Neural crest cell (in vitro differentiated cells): Measurements from ENCODE around the gene WIZ. TPM values are rescaled to one million over a fixed set of nuclear protein-coding genes. Genes with fewer than 3 reads are reported as not detected.

Experiments
- DNase-seq: peaks from one replicate; pipeline ENCODE4 v3.0.0; 2021; ENCODE audit warnings: low read depth, mixed read lengths, low spot score
- H3K27ac Mint-ChIP-seq: one replicate; pipeline ENCODE4 v1.8.0; 2021; ENCODE audit warnings: mild to moderate bottlenecking, mixed read lengths; ENCODE audit not compliant: unreplicated experiment
- H3K27me3 Mint-ChIP-seq: 2 replicates; pipeline ENCODE4 v1.8.0; 2021; ENCODE audit warnings: low read depth, mild to moderate bottlenecking, mixed read lengths
- H3K36me3 Mint-ChIP-seq: 2 replicates; pipeline ENCODE4 v1.8.0; 2021; ENCODE audit warnings: low read depth, mild to moderate bottlenecking, mixed read lengths
- H3K4me1 Mint-ChIP-seq: 2 replicates; pipeline ENCODE4 v1.8.0; 2021; ENCODE audit warnings: mixed read lengths
- H3K4me3 Mint-ChIP-seq: one replicate; pipeline ENCODE4 v1.8.0; 2021; ENCODE audit warnings: mild to moderate bottlenecking, mixed read lengths
- H3K9me3 Mint-ChIP-seq: 2 replicates; pipeline ENCODE4 v1.8.0; 2021; ENCODE audit warnings: mixed read lengths
- total RNA-seq: library from RNA; stranded (reverse); gene quantifications from 2 replicates; pipeline ENCODE4 v1.2.1, GENCODE V29; 2021
- TF ChIP-seq, protein P1 (sequence below): fragments of 200-600 bp; sonication (generic); conservative IDR thresholded peaks from 2 replicates; pipeline ENCODE4 v1.5.0; 2021; ENCODE audit warnings: antibody characterized with exemption, mild to moderate bottlenecking

The WIZ gene
- total RNA-seq, 1 donor from 2014 or later: 77.1 TPM

DNA sequence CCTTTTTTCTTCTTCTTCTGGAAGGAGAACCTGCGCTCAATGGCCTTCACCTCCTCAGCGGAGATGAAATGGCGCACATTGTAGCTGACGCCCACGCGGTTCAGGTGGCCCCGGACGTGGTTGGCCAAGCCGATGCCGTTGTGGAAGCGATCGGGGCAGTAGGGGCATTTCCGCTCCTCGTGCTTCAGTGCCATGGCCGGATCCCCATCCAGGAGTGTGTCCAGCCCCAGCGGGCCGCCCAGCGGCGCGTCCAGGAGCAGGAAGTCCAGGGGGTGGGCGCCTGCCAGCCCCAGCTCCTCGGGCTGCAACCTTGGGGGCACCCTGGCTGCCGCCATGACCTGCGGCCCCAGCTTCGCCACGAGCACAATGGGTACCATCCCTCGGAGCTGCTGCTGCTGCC is 11.2 kb downstream of the WIZ start:
- H3K36me3 Mint-ChIP-seq: no peaks in the 10 kb centered on the region
- no peak overlapping the region for H3K27ac Mint-ChIP-seq
- no peaks in the 10 kb centered on the region for H3K9me3 Mint-ChIP-seq
- H3K27me3 Mint-ChIP-seq: no peaks in the 10 kb centered on the region
- H3K4me1 Mint-ChIP-seq: peaks cover 4% of the 10 kb centered on the region
- DNase-seq: no peak
- no peak overlapping the region for H3K4me3 Mint-ChIP-seq
- TF ChIP-seq, protein P1, sequence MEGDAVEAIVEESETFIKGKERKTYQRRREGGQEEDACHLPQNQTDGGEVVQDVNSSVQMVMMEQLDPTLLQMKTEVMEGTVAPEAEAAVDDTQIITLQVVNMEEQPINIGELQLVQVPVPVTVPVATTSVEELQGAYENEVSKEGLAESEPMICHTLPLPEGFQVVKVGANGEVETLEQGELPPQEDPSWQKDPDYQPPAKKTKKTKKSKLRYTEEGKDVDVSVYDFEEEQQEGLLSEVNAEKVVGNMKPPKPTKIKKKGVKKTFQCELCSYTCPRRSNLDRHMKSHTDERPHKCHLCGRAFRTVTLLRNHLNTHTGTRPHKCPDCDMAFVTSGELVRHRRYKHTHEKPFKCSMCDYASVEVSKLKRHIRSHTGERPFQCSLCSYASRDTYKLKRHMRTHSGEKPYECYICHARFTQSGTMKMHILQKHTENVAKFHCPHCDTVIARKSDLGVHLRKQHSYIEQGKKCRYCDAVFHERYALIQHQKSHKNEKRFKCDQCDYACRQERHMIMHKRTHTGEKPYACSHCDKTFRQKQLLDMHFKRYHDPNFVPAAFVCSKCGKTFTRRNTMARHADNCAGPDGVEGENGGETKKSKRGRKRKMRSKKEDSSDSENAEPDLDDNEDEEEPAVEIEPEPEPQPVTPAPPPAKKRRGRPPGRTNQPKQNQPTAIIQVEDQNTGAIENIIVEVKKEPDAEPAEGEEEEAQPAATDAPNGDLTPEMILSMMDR: no peak

DNA sequence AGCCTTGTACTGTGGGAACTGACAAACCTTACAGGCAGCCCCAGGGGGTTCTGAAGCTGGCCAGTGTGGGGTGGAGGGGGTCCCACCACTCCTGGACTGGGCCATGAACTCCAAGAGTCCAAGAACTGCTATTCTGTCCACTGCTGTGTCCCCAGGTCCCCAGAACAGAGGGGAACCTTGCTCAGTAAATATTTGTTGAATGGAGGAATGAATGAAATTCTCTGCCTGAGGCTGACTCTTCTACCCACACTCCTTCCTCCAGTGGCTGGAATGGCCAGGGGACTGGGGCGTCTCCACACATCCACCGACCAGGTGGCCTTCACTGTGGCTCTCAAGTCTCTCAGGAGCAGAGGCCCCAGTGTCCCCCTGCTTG is 11.6 kb downstream of the WIZ start:
- Mint-ChIP-seq H3K4me3 (no peak overlapping the region), H3K36me3 (peaks cover 2% of the 10 kb centered on the region), H3K27ac (no peak overlapping the region), H3K9me3 (no peaks in the 10 kb centered on the region), H3K4me1 (peaks cover 9% of the 10 kb centered on the region), H3K27me3 (no peaks in the 10 kb centered on the region)
- no peak for DNase-seq
- TF ChIP-seq, protein P1: no peak

DNA sequence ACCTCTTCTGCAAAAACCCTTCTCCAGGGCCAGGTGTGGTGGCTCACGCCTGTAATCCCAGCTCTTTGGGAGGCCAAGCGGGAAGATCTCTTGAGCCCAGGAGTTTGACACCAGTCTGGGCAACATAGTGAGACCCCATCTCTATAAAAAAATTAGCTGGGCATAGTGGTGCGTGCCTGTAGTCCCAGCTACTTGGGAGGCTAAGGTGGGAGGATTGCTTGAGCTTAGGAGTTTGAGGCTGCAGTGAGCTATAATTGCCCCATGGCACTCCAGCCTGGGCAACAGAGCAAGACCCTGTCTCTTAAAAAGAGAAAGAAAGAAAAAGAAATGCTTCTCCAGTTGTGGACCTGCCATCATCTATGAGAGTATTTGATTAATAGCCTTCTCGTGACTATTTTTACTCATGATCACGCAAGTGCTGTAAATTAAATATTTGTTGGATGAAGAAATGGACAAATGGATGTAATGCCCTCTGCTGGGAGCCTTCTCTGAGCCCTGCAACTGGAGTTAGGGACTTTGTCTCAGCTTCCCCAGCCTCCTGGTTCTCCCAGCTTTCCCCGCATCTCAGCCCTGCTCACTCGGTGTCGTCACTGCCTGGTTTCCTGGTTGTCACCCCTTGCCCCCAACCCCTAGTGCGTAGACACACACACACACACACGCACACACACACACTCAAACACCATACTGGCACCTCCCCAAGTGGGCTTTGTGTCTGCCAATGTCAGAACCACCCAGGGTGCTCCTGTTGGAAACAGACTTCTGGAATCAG is 12.2 kb downstream of the WIZ start:
- no peaks in the 10 kb centered on the region for H3K27me3 Mint-ChIP-seq
- DNase-seq: no peak
- H3K4me3 Mint-ChIP-seq: no peak overlapping the region
- H3K36me3 Mint-ChIP-seq: peaks cover 3% of the 10 kb centered on the region
- H3K4me1 Mint-ChIP-seq: peaks cover 12% of the 10 kb centered on the region
- H3K27ac Mint-ChIP-seq: no peak overlapping the region
- TF ChIP-seq, protein P1: no peak
- H3K9me3 Mint-ChIP-seq: no peaks in the 10 kb centered on the region

DNA sequence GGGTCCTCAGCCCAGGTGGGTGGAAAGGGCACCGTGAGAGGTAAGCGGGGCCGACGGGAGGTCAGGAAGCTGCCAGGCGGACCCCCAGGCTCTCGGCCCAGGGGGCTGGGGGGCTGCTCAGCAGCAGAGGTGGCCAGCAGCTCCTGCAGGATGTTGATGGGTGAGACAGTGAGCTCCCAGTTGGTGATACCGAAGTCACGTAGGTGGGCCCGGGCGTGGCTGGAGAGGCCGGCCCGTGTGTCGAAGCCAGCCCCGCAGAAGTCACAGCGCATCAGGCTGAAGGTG is 13.0 kb downstream of the WIZ start:
- no peaks in the 10 kb centered on the region for H3K27me3 Mint-ChIP-seq
- no peak overlapping the region for H3K4me3 Mint-ChIP-seq
- TF ChIP-seq, protein P1: no peak
- peaks cover 3% of the 10 kb centered on the region for H3K36me3 Mint-ChIP-seq
- peaks cover 14% of the 10 kb centered on the region for H3K4me1 Mint-ChIP-seq
- no peaks in the 10 kb centered on the region for H3K9me3 Mint-ChIP-seq
- DNase-seq: no peak
- H3K27ac Mint-ChIP-seq: no peak overlapping the region

DNA sequence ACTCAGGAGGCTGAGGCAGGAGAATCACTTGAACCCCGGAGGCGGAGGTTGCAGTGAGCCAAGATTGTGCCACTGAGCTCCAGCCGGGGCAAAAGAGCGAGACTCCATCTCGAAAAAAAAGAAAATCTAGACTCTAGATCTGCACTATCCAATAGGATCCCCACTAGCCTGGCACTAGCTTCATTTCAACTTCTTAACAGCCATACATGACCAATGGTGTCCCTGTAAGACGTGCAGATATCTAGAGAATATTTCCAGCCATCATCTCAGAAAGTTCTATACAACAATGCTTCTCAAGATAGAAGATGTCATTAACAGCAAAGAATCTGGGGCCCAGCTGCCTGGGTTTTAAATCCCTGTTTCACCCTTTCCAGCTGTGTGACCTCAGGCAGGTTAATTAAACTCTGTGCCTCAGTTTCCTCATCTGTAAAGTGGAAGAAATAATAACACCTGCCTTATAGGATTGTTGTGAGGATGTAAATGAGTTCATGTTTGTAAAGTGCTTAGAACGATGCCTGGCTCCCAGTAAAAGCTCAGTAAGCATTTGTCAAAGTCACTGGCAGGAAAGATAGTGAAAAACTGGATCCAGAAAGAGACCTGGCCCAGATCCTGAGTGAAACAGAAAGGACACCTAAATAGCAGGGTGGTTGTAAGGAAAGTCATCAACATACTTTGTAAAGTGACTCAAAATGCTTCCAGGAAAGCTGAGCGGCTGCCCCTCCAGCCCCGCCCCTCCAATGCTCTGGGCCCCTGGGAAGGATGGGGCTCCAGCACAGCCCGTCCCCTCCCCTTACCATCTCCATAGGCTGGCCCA is 13.5 kb downstream of the WIZ start:
- H3K9me3 Mint-ChIP-seq: no peaks in the 10 kb centered on the region
- H3K4me1 Mint-ChIP-seq: peaks cover 20% of the 10 kb centered on the region
- TF ChIP-seq, protein P1: no peak
- peak overlapping the region; percentile 68 for H3K4me3 Mint-ChIP-seq
- DNase-seq: no peak
- H3K27me3 Mint-ChIP-seq: no peaks in the 10 kb centered on the region
- H3K36me3 Mint-ChIP-seq: peaks cover 3% of the 10 kb centered on the region
- no peak overlapping the region for H3K27ac Mint-ChIP-seq
